ENCODE measurements around the gene RIOX2. TPM values are rescaled to one million over a fixed set of nuclear protein-coding genes. Genes with fewer than 3 reads are reported as not detected.

RIOX2 gene
- total and polyA plus RNA-seq, 7 donors, result 9.0 to 23.5 (median 16.8) TPM

GRCh38 chr3:97992547-97993173, 20.4 kb upstream of the RIOX2 start:
- Histone ChIP-seq H3K9me3 (no peaks in the 10 kb centered on the region), H3K36me3 (no peaks in the 10 kb centered on the region), H3K4me1 (peaks cover 0 to 13% (median 8%) of the 10 kb centered on the region in 4 donors), H3K27me3 (no peaks in the 10 kb centered on the region), H3K27ac (no peak overlapping the region), H3K4me3 (no peak overlapping the region)
- no peak for DNase-seq
- TF ChIP-seq POLR2AphosphoS5 (IDR thresholded peaks at IDR 0.05) (no peak), POLR2A (IDR thresholded peaks at IDR 0.05) (no peak), CTCF (IDR thresholded peaks at IDR 0.05) (no peak), EP300 (IDR thresholded peaks at IDR 0.05) (no peak)
- 91 to 94% methylated on average over 2 of the region's 2 CpGs for WGBS, 2 donors
- intact Hi-C loops (cut with DNase I), result no loop called here

DNA sequence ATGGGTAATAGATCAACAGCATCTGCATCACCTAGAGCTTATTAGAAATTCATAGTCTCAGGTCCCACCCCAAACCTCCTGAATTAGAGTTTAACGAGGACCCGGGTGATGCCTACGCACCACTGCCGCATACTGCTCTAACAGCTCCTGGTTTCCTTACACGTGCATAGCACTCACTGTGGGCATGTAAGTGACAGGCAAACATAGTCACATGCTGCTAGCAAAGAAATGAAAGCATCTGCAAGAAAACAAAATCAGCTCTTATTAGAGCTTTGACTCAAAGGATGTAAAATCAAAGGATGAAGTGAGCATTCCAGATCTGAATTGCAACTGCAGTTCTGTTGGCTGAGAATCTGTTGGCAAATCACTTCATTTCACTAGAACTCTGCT, 19.1 kb upstream of the RIOX2 start:
- peaks cover 0 to 13% (median 8%) of the 10 kb centered on the region in 4 donors for H3K4me1 ChIP-seq
- no peak overlapping the region for H3K27ac ChIP-seq
- WGBS, 2 donors, result 21 to 49% methylated on average over 5 of the region's 5 CpGs
- no peaks in the 10 kb centered on the region for H3K9me3 ChIP-seq
- H3K36me3 ChIP-seq, result no peaks in the 10 kb centered on the region
- TF ChIP-seq EP300 (IDR thresholded peaks at IDR 0.05) (no peak), POLR2AphosphoS5 (IDR thresholded peaks at IDR 0.05) (no peak), CTCF (IDR thresholded peaks at IDR 0.05) (no peak), POLR2A (IDR thresholded peaks at IDR 0.05) (no peak)
- intact Hi-C loops (cut with DNase I), result no loop called here
- no peak for DNase-seq
- H3K27me3 ChIP-seq, result no peaks in the 10 kb centered on the region
- H3K4me3 ChIP-seq, result no peak overlapping the region

GRCh38 chr3:97990624-97991292, 18.5 kb upstream of the RIOX2 start:
- Histone ChIP-seq H3K27ac (no peak overlapping the region), H3K4me1 (peaks cover 0 to 13% (median 8%) of the 10 kb centered on the region in 4 donors), H3K9me3 (no peaks in the 10 kb centered on the region), H3K4me3 (no peak overlapping the region), H3K36me3 (no peaks in the 10 kb centered on the region), H3K27me3 (no peaks in the 10 kb centered on the region)
- intact Hi-C loops (cut with DNase I), result no loop called here
- TF ChIP-seq CTCF (IDR thresholded peaks at IDR 0.05) (no peak), POLR2A (IDR thresholded peaks at IDR 0.05) (no peak), POLR2AphosphoS5 (IDR thresholded peaks at IDR 0.05) (no peak), EP300 (IDR thresholded peaks at IDR 0.05) (no peak)
- DNase-seq, result no peak
- 5 to 42% methylated on average over 2 of the region's 2 CpGs for WGBS, 2 donors

DNA sequence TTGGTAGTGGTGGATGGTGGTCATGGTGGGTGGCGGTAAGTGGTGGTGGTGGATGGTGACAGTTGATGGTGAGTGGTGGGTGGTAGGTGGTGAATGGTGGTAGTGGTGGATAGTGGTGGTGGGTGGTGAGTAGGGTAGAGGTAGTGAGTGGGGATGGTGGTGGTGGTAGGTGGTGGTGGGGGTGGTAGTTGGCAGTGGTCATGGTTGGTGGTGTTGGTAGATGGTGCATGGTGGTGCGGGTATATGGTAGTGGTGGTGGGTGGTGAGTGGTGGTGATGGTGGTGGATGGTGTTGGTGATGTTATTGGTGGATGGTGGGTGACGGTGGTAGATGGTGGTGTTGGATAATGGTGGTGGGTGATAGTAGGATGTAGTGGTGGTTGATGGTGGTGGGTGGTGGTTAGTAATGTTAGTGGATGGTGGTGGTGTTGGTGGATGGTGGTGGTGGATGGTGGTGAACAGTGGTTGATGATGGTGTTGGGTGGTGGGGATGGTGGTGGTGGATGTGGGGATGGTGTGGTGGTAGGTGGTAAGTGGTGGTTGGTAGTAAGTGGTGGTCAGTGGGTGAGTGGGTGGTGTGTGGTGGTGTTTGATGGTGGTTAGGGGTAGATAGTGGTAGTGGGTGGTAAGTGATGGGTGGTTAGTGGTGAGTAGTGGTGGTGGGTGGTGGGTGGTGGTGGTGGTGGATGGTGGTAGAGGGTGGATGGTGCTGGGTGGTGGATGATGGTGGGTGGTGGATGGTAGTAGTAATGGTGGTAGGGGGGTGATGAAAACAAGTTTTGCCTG, 16.7 kb upstream of the RIOX2 start:
- DNase-seq, result no peak
- Histone ChIP-seq H3K4me3 (no peak overlapping the region), H3K9me3 (no peaks in the 10 kb centered on the region), H3K36me3 (no peaks in the 10 kb centered on the region), H3K27ac (no peak overlapping the region), H3K27me3 (no peaks in the 10 kb centered on the region), H3K4me1 (peaks cover 0 to 18% (median 10%) of the 10 kb centered on the region in 4 donors)
- intact Hi-C loops (cut with DNase I), result no loop called here
- 97 to 98% methylated on average over 3 of the region's 3 CpGs for WGBS, 2 donors
- no peak for TF ChIP-seq CTCF (IDR thresholded peaks at IDR 0.05)
- no peak for TF ChIP-seq EP300 (IDR thresholded peaks at IDR 0.05)
- no peak for TF ChIP-seq POLR2AphosphoS5 (IDR thresholded peaks at IDR 0.05)
